Heart left ventricle (tissue), 16 donors: Measurements from ENCODE around the gene MUSK. TPM values are rescaled to one million over a fixed set of nuclear protein-coding genes. Genes with fewer than 3 reads are reported as not detected.

Source experiments
- ATAC-seq, 4 donors: fragments of 200-7000 bp; cut with Tn5 transposase; one replicate each; pipeline ENCODE4 v1.9.1; 2020 to 2022; ENCODE audit warnings: moderate library complexity in 4 of 4, mild to moderate bottlenecking in 3 of 4, moderate number of reproducible peaks in 1 of 4
- DNase-seq, 5 donors: peaks; one replicate each; pipeline ENCODE4 v3.0.0-alpha.2; 2020
- H3K27ac ChIP-seq, 12 donors: fragments of 200-600 bp; sonication (generic) in 4 of 12; one replicate each; pipeline versions ENCODE4 v1.5.0 to v1.8.0; 2016 to 2022; ENCODE audit warnings: mild to moderate bottlenecking in 2 of 12
- H3K27me3 ChIP-seq, 9 donors: fragments of 200-600 bp; sonication (generic) in 2 of 9; one replicate each; pipeline versions ENCODE4 v1.5.1 to v1.8.0; 2016 to 2022; ENCODE audit warnings: mild to moderate bottlenecking in 3 of 9
- H3K36me3 ChIP-seq, 9 donors: fragments of 200-600 bp; sonication (generic) in 2 of 9; one replicate each; pipeline versions ENCODE4 v1.5.0 to v1.8.0; 2018 to 2022; ENCODE audit warnings: mild to moderate bottlenecking in 2 of 9
- H3K4me1 ChIP-seq, 12 donors: fragments of 200-600 bp; sonication (generic) in 4 of 12; one replicate each; pipeline versions ENCODE4 v1.5.0 to v1.8.0; 2016 to 2022; ENCODE audit warnings: mild to moderate bottlenecking in 3 of 12
- H3K4me3 ChIP-seq, 12 donors: fragments of 200-600 bp; sonication (generic) in 4 of 12; one replicate each; pipeline versions ENCODE4 v1.5.0 to v1.8.0; 2017 to 2022; ENCODE audit warnings: mild to moderate bottlenecking in 9 of 12, moderate library complexity in 4 of 12
- H3K9me3 ChIP-seq, 12 donors: fragments of 200-600 bp; sonication (generic) in 4 of 12; one replicate each; pipeline versions ENCODE4 v1.5.0 to v1.8.0; 2016 to 2022; ENCODE audit warnings: mild to moderate bottlenecking in 1 of 12
- POLR2A ChIP-seq, 2 donors: fragments of 450-650 bp; IDR thresholded peaks; one replicate each; pipeline ENCODE4 v1.6.1; 2017; ENCODE audit warnings: antibody characterized with exemption in 2 of 2, mild to moderate bottlenecking in 2 of 2, moderate library complexity in 2 of 2
- WGBS, 4 donors: extraction: QIAGEN DNeasy Blood & Tissue Kit in 2 of 4; methylation state at CpG; one replicate each; pipeline versions ENCODE4 v1.1.5 to v1.1.7; 2013 to 2018; 5-methylcytosine and 5-hydroxymethylcytosine counted together
- intact Hi-C, 10 donors: fragments of 100-400 bp; cut with DNase I; formaldehyde crosslinking; loops; one replicate each; pipeline versions ENCODE4 v1.11.1 to v1.14.2; 2022
- polyA plus RNA-seq, 2 donors: library from polyadenylated mRNA; stranded (reverse); fragments of 200-250 nt; gene quantifications; one replicate each; pipeline ENCODE4 v1.2.3, GENCODE V29; 2013
- total RNA-seq, 9 donors: library from RNA; depleted of rRNA in 2 of 9; stranded (reverse); fragments of >200 nt in 2 of 9; fragmentation: NEBNext Ultra II Directional in 3 of 9; extraction: Animal tissue kit (Norgen Biotek cat#: 25700) in 3 of 9; gene quantifications; one replicate each; pipeline versions ENCODE4 v1.1.0 to v1.2.4, GENCODE V29; 2016 to 2023
- TF ChIP-seq, protein P1 (sequence below), 12 donors: fragments of 200-600 bp; sonication (generic) in 4 of 12; IDR thresholded peaks; one replicate each; pipeline versions ENCODE4 v1.5.0 to v1.8.0; 2018 to 2022; ENCODE audit warnings: antibody characterized with exemption in 12 of 12, mild to moderate bottlenecking in 5 of 12
- donor health status: ischemic (EF 13 %, LVEDD 7.1; RV severe dilation, severe dysfunction).
- donor health status: healthy with polysubstance abuse.
- donor health status: DM: no; HTN: yes; CAD: no.
- donor health status: DM: no; HTN: no; CAD: no.
- donor health status: ischemic (EF 25% LVEDD 6.9; RV normal size, moderate dysfunction).
- donor health status: ischemic (EF 25% LVEDD 5.7; RV mildly dilated, moderate dysfunction).
- donor health status: healthy.
- donor health status: DM: yes; HTN: yes; CAD: no.
- donor health status: ischemic (EF 35%, LVEDD 5.7; RV mildly dilated, moderate dysfunction).
- donor health status: nonischemic (EF 11% LVEDD 7.7; RV severe dilation, severe dysfunction).
- donor health status: DM: yes; HTN: yes; CAD: no.
- donor health status: PGD.
- donor health status: ischemic (EF 29% LVEDD 5.4; RV normal size, mild dysfunction).
- donor health status: nonischemic (EF 23%, LVEDD 6.1; RV moderate dilation, normal function).

Gene MUSK
- total and polyA plus RNA-seq, 11 donors = 0.23 to 6.0 (median 0.77) TPM

DNA sequence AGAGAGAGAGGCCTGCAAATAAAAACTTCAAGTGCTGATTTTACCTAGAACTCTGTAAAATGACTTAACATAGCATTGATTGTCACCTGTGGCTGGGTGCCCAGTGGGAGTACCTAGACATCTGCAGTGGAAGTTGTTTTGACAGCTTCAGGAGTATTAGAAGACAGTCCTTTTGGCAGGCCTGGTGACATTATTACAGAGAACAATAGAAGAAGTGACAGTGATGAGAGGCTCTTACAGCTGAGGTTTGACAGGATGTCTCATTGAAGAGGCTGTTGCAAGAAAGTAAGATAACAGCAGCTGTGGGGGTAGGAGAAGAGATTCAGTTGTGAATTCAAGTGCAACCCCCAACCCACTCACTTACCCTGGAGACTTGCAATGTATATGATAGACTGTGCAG is 27.9 kb upstream of the MUSK start:
- H3K27me3 ChIP-seq = no peaks in the 10 kb centered on the region
- TF ChIP-seq, protein P1, sequence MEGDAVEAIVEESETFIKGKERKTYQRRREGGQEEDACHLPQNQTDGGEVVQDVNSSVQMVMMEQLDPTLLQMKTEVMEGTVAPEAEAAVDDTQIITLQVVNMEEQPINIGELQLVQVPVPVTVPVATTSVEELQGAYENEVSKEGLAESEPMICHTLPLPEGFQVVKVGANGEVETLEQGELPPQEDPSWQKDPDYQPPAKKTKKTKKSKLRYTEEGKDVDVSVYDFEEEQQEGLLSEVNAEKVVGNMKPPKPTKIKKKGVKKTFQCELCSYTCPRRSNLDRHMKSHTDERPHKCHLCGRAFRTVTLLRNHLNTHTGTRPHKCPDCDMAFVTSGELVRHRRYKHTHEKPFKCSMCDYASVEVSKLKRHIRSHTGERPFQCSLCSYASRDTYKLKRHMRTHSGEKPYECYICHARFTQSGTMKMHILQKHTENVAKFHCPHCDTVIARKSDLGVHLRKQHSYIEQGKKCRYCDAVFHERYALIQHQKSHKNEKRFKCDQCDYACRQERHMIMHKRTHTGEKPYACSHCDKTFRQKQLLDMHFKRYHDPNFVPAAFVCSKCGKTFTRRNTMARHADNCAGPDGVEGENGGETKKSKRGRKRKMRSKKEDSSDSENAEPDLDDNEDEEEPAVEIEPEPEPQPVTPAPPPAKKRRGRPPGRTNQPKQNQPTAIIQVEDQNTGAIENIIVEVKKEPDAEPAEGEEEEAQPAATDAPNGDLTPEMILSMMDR (IDR thresholded peaks at IDR 0.05) = no peak
- no peak for TF ChIP-seq POLR2A (IDR thresholded peaks at IDR 0.05)
- intact Hi-C loops = no loop called here
- H3K4me3 ChIP-seq = no peak overlapping the region
- no peak overlapping the region for H3K27ac ChIP-seq
- DNase-seq (no peak), ATAC-seq (no peak)
- peaks cover 0 to 10% (median 2%) of the 10 kb centered on the region in 12 donors for H3K9me3 ChIP-seq
- H3K4me1 ChIP-seq = no peaks in the 10 kb centered on the region
- H3K36me3 ChIP-seq = no peaks in the 10 kb centered on the region

DNA sequence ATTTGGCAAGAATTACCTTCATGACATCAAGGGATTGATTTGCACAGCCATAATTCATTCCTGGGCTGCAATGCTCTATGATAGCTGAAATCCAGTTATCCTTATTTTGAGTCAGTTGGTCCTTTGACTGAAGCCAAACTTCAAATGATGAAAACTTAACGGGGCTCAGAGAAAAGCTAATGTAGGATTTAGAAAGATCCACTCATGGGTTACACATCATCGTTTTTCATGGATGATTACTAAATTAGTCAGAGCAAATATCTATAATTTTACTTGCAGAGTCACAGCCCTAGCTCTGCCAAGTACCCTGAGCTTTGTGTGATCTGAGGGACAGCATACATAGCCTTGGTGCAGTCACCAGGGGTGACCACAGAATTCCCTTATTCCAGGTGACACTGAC is 27.3 kb upstream of the MUSK start:
- DNase-seq = no peak
- H3K9me3 ChIP-seq = peaks cover 0 to 5% (median 0%) of the 10 kb centered on the region in 12 donors
- 66 to 75% (median 66%) methylated on average over 2 of the region's 2 CpGs for WGBS, 4 donors
- H3K36me3 ChIP-seq = no peaks in the 10 kb centered on the region
- H3K4me3 ChIP-seq = no peak overlapping the region
- H3K27ac ChIP-seq = no peak overlapping the region
- TF ChIP-seq, protein P1 (IDR thresholded peaks at IDR 0.05) = no peak
- TF ChIP-seq POLR2A (IDR thresholded peaks at IDR 0.05) = no peak
- no peaks in the 10 kb centered on the region for H3K4me1 ChIP-seq
- intact Hi-C loops = no loop called here
- ATAC-seq = no peak
- H3K27me3 ChIP-seq = no peaks in the 10 kb centered on the region

- H3K4me1 ChIP-seq = no peaks in the 10 kb centered on the region
- H3K9me3 ChIP-seq = no peaks in the 10 kb centered on the region
- intact Hi-C loops = no loop called here
- H3K27ac ChIP-seq = no peak overlapping the region
- DNase-seq (no peak), ATAC-seq (no peak)
- no peak for TF ChIP-seq POLR2A (IDR thresholded peaks at IDR 0.05)
- TF ChIP-seq, protein P1 (IDR thresholded peaks at IDR 0.05) = no peak
- no peaks in the 10 kb centered on the region for H3K36me3 ChIP-seq
- 67 to 95% (median 80%) methylated on average over 4 of the region's 4 CpGs for WGBS, 4 donors
- H3K27me3 ChIP-seq = no peaks in the 10 kb centered on the region
- H3K4me3 ChIP-seq = no peak overlapping the region
Measured at GRCh38 chr9:110648696-110649095, 19.9 kb upstream of the MUSK start.

DNA sequence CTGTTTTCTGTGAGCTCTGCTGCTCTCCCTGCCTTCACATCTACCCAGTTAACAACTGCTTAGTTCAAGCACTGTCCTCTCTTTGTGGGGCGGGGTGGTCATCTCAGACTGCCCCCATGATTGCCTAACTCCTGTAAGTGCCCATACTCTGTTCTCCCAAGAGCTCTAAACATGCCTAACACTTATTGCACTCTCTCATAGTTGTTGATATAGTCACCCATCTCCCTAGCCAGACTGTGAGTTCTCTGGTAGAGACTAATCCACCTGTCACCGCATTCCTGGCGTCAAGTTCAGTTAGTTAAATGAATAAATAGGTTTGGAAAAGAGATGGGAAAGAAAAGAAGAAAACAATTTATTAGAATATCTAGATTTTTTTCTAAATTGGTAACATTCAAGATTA is 18.3 kb upstream of the MUSK start:
- no peaks in the 10 kb centered on the region for H3K36me3 ChIP-seq
- intact Hi-C loops = no loop called here
- DNase-seq (no peak), ATAC-seq (peak in 1 of 4 donors; percentile 68)
- no peaks in the 10 kb centered on the region for H3K9me3 ChIP-seq
- peak overlapping the region in 1 of 12 donors; percentile 61 for H3K27ac ChIP-seq
- TF ChIP-seq, protein P1 (IDR thresholded peaks at IDR 0.05) = no peak
- no peak for TF ChIP-seq POLR2A (IDR thresholded peaks at IDR 0.05)
- H3K27me3 ChIP-seq = no peaks in the 10 kb centered on the region
- H3K4me3 ChIP-seq = no peak overlapping the region
- H3K4me1 ChIP-seq = no peaks in the 10 kb centered on the region
- WGBS, 4 donors = 78 to 92% (median 84%) methylated on average over 3 of the region's 3 CpGs
